IPS-NIHi11 (cell line): ENCODE results near the gene SMAD6.
"Not testable (repeated sequence)": the region's sequence is repeated elsewhere in the genome, so short reads cannot be mapped to it uniquely, and the experiment has no call there.

Source experiments
- DNase-seq: peaks from one replicate; pipeline ENCODE4 v3.0.0; 2012; ENCODE audit warnings: mixed read lengths, low spot score

The SMAD6 gene

GRCh38 chr15:66677336-66677735 lies 24.7 kb upstream of the SMAD6 start:
- no peak for DNase-seq

GRCh38 chr15:66679061-66679656 lies 22.9 kb upstream of the SMAD6 start:
- no peak for DNase-seq

GRCh38 chr15:66679657-66680108 lies 22.4 kb upstream of the SMAD6 start:
- DNase-seq: peak; percentile 44

GRCh38 chr15:66680502-66680901 lies 21.5 kb upstream of the SMAD6 start:
- DNase-seq: no peak

GRCh38 chr15:66681395-66681794 lies 20.6 kb upstream of the SMAD6 start:
- DNase-seq: no peak

- DNase-seq: no peak
Observed at GRCh38 chr15:66682246-66682645, 19.8 kb upstream of the SMAD6 start.

- DNase-seq: no peak
Observed at GRCh38 chr15:66682865-66683264, 19.2 kb upstream of the SMAD6 start.

- no peak for DNase-seq
Observed at GRCh38 chr15:66684136-66684681, 17.8 kb upstream of the SMAD6 start.

GRCh38 chr15:66685638-66686150 lies 16.3 kb upstream of the SMAD6 start:
- no peak for DNase-seq

GRCh38 chr15:66690912-66691311 lies 11.1 kb upstream of the SMAD6 start:
- not testable (repeated sequence) for DNase-seq

- no peak for DNase-seq
Observed at GRCh38 chr15:66691727-66692126, 10.3 kb upstream of the SMAD6 start.

- no peak for DNase-seq
Observed at GRCh38 chr15:66692391-66692790, 9.6 kb upstream of the SMAD6 start.

GRCh38 chr15:66692808-66693596 lies 9.0 kb upstream of the SMAD6 start:
- no peak for DNase-seq

- no peak for DNase-seq
Observed at GRCh38 chr15:66696770-66697169, 5.3 kb upstream of the SMAD6 start.

- peak; percentile 76 for DNase-seq
Observed at GRCh38 chr15:66698318-66698961, 3.6 kb upstream of the SMAD6 start.

GRCh38 chr15:66698971-66699370 lies 3.1 kb upstream of the SMAD6 start:
- no peak for DNase-seq

- no peak for DNase-seq
Observed at GRCh38 chr15:66700412-66700801, 1.6 kb upstream of the SMAD6 start.

- peak; percentile 92 for DNase-seq
Observed at GRCh38 chr15:66700802-66701421, 1.1 kb upstream of the SMAD6 start.

- DNase-seq: no peak
Observed at GRCh38 chr15:66701422-66702034, 508 bp upstream of the SMAD6 start.

GRCh38 chr15:66702787-66703539 lies 927 bp downstream of the SMAD6 start:
- no peak for DNase-seq

GRCh38 chr15:66703540-66703941 lies 1.5 kb downstream of the SMAD6 start:
- DNase-seq: no peak
